ENCODE data around the gene TRMT1L. TPM values are rescaled to one million over a fixed set of nuclear protein-coding genes. Genes with fewer than 3 reads are reported as not detected.

Gene TRMT1L
- total RNA-seq, 1 donor from 2014 or later: 25.2 TPM

Other genes with a start within 250 kb of the TRMT1L start
- 397 TPM for gene NIBAN1, start 182.4 kb downstream of the TRMT1L start, total RNA-seq
- 12.7 TPM for gene RNF2, start 111.4 kb downstream of the TRMT1L start, total RNA-seq
- 6.8 TPM for gene SWT1, start 214 bp upstream of the TRMT1L start, total RNA-seq
- 80.3 TPM for gene IVNS1ABP, start 160.3 kb upstream of the TRMT1L start, total RNA-seq

Measured in left ventricle myocardium superior (tissue), 1 donor.